ENCODE data around the gene LYPD8.

LYPD8 gene

DNA sequence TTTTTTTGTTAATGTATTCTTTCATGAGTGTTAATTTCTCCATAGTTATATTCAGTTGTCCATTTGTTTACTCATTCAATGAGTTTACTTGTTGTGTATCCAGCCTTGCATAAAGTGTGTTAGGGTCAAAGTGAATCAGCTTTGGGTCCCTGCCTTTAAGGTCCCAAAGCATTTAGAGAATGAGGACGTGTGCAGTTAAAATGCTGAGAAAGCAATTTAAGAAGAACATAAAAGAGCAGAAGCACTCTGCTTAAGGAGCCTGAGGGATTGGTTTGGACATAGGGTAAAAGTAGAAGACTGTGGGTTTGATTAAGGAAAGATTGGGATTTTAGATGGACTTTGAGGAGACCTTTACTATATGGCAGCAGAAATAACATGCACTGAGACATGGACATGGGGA is 56.5 kb downstream of the LYPD8 start:
- TF ChIP-seq, protein P1, sequence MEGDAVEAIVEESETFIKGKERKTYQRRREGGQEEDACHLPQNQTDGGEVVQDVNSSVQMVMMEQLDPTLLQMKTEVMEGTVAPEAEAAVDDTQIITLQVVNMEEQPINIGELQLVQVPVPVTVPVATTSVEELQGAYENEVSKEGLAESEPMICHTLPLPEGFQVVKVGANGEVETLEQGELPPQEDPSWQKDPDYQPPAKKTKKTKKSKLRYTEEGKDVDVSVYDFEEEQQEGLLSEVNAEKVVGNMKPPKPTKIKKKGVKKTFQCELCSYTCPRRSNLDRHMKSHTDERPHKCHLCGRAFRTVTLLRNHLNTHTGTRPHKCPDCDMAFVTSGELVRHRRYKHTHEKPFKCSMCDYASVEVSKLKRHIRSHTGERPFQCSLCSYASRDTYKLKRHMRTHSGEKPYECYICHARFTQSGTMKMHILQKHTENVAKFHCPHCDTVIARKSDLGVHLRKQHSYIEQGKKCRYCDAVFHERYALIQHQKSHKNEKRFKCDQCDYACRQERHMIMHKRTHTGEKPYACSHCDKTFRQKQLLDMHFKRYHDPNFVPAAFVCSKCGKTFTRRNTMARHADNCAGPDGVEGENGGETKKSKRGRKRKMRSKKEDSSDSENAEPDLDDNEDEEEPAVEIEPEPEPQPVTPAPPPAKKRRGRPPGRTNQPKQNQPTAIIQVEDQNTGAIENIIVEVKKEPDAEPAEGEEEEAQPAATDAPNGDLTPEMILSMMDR (IDR thresholded peaks at IDR 0.05; ENCODE audit: low read depth, low read length) = no peak
- TF ChIP-seq EZH2phosphoT487 (IDR thresholded peaks at IDR 0.05; ENCODE audit: low read depth) = no peak
- H3K9ac ChIP-seq (ENCODE audit: low read length) = no peak overlapping the region
- H3K9me3 ChIP-seq (ENCODE audit: insufficient read depth, low read length) = no peaks in the 10 kb centered on the region
- H3K4me3 ChIP-seq (ENCODE audit: low read length) = no peak overlapping the region
- no peak overlapping the region for H2AFZ ChIP-seq (ENCODE audit: low read depth, low read length)
- H3K4me2 ChIP-seq (ENCODE audit: low read length) = no peak overlapping the region
- H3K27ac ChIP-seq (ENCODE audit: low read length) = no peak overlapping the region
- H3K79me2 ChIP-seq (ENCODE audit: low read length) = no peaks in the 10 kb centered on the region
- H3K4me1 ChIP-seq (ENCODE audit: low read length) = no peaks in the 10 kb centered on the region
- no peaks in the 10 kb centered on the region for H4K20me1 ChIP-seq (ENCODE audit: insufficient read depth, low read length)
- H3K27me3 ChIP-seq (ENCODE audit: low read depth, low read length) = peaks cover 45% of the 10 kb centered on the region
- H3K36me3 ChIP-seq (replicated peaks; ENCODE audit: low read depth, low read length) = no peaks in the 10 kb centered on the region

DNA sequence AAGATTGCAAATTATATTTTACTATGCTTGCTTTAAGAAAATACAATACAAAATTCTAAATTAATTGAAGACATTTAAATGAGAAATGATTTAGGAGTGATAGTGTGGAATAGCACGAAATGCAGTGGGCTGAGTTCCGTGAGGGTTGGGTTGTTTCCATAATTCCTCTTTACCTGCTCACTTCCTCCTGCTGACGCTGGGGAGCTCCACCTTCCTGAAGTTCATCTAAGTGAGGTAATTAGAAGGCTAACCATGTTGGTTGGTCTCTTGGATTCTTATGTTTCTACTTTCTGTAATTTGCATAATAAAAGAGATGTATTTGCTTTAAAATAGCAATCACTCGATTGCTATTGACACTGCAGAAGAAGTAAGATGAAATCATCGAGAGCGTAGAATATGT is 57.7 kb downstream of the LYPD8 start:
- Histone ChIP-seq H3K4me1 (ENCODE audit: low read length) (no peaks in the 10 kb centered on the region), H3K9me3 (ENCODE audit: insufficient read depth, low read length) (no peaks in the 10 kb centered on the region), H3K27ac (ENCODE audit: low read length) (no peak overlapping the region), H3K4me2 (ENCODE audit: low read length) (no peak overlapping the region), H3K4me3 (ENCODE audit: low read length) (no peak overlapping the region), H2AFZ (ENCODE audit: low read depth, low read length) (no peak overlapping the region), H3K27me3 (ENCODE audit: low read depth, low read length) (peaks cover 38% of the 10 kb centered on the region), H3K9ac (ENCODE audit: low read length) (no peak overlapping the region), H3K36me3 (replicated peaks; ENCODE audit: low read depth, low read length) (no peaks in the 10 kb centered on the region), H4K20me1 (ENCODE audit: insufficient read depth, low read length) (no peaks in the 10 kb centered on the region), H3K79me2 (ENCODE audit: low read length) (no peaks in the 10 kb centered on the region)
- TF ChIP-seq, protein P1 (IDR thresholded peaks at IDR 0.05; ENCODE audit: low read depth, low read length) = peak; percentile 16; the same call in 1 of the 2 replicates
- no peak for TF ChIP-seq EZH2phosphoT487 (IDR thresholded peaks at IDR 0.05; ENCODE audit: low read depth)

DNA sequence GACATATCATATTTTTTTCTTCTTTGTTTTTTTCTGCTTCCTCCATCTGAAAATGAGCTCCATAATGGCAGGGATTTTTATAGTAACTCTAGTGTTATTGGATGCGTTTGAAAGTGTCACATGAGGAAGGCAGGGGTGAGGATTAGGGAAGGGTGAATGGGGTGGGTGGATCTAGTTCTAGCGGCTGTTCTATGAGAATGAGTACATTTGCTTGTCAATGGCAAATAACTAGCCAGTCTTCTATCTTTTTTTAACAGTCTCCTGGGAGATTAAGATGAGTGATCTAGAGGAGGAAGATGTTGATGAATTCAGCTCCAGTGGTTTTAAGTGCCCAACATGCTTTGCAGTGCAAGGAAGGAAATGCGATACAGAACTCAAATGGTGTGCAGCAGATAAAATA is 58.8 kb downstream of the LYPD8 start:
- no peak overlapping the region for H3K27ac ChIP-seq (ENCODE audit: low read length)
- no peaks in the 10 kb centered on the region for H4K20me1 ChIP-seq (ENCODE audit: insufficient read depth, low read length)
- no peak overlapping the region for H3K4me2 ChIP-seq (ENCODE audit: low read length)
- H3K4me1 ChIP-seq (ENCODE audit: low read length) = no peaks in the 10 kb centered on the region
- H3K79me2 ChIP-seq (ENCODE audit: low read length) = no peaks in the 10 kb centered on the region
- TF ChIP-seq EZH2phosphoT487 (IDR thresholded peaks at IDR 0.05; ENCODE audit: low read depth) = no peak
- TF ChIP-seq, protein P1 (IDR thresholded peaks at IDR 0.05; ENCODE audit: low read depth, low read length) = no peak
- H3K4me3 ChIP-seq (ENCODE audit: low read length) = no peak overlapping the region
- H3K9me3 ChIP-seq (ENCODE audit: insufficient read depth, low read length) = no peaks in the 10 kb centered on the region
- H2AFZ ChIP-seq (ENCODE audit: low read depth, low read length) = no peak overlapping the region
- H3K36me3 ChIP-seq (replicated peaks; ENCODE audit: low read depth, low read length) = no peaks in the 10 kb centered on the region
- peaks cover 27% of the 10 kb centered on the region for H3K27me3 ChIP-seq (ENCODE audit: low read depth, low read length)
- H3K9ac ChIP-seq (ENCODE audit: low read length) = no peak overlapping the region

DNA sequence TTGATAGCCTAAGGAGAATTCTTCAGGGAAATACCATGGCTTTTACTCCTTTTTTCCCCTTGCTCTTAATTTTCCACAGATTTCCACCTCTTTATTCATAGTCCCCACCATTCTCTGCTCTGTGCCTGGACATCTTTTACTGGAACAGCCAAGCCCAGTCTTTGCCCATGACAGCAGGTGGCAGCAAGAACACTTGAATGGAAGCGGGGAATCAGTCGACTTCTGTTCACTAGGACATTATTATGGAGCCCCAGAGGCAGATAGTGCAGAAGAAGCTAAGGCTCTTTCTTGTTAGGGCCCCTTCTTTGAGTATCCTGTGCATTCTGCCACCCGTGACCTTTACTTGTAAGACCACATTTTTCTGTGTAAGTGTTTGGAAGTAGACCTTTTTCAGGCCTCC is 59.3 kb downstream of the LYPD8 start:
- peaks cover 24% of the 10 kb centered on the region for H3K27me3 ChIP-seq (ENCODE audit: low read depth, low read length)
- H3K9ac ChIP-seq (ENCODE audit: low read length) = no peak overlapping the region

More for the DNA sequence above, 59.3 kb downstream of the LYPD8 start:
- Histone ChIP-seq H3K36me3 (replicated peaks; ENCODE audit: low read depth, low read length) (no peaks in the 10 kb centered on the region), H3K4me2 (ENCODE audit: low read length) (no peak overlapping the region), H3K4me1 (ENCODE audit: low read length) (no peaks in the 10 kb centered on the region), H3K9me3 (ENCODE audit: insufficient read depth, low read length) (no peaks in the 10 kb centered on the region), H3K4me3 (ENCODE audit: low read length) (no peak overlapping the region), H3K27ac (ENCODE audit: low read length) (no peak overlapping the region), H2AFZ (ENCODE audit: low read depth, low read length) (no peak overlapping the region), H4K20me1 (ENCODE audit: insufficient read depth, low read length) (no peaks in the 10 kb centered on the region), H3K79me2 (ENCODE audit: low read length) (no peaks in the 10 kb centered on the region)
- TF ChIP-seq, protein P1 (IDR thresholded peaks at IDR 0.05; ENCODE audit: low read depth, low read length) = peak; percentile 71
- TF ChIP-seq EZH2phosphoT487 (IDR thresholded peaks at IDR 0.05; ENCODE audit: low read depth) = no peak
